GM23338 (cell line): ENCODE results near the gene NARS2. TPM values are rescaled to one million over a fixed set of nuclear protein-coding genes. Genes with fewer than 3 reads are reported as not detected.

ENCODE experiments used
- ATAC-seq: fragments of 200-7000 bp; cut with Tn5 transposase; 3 replicates; pipeline ENCODE4 v1.9.1; 2020
- DNase-seq: peaks from one replicate; pipeline ENCODE4 v3.0.0-alpha.2; 2015; ENCODE audit warnings: low spot score
- H2AFZ ChIP-seq: fragments of 200-600 bp; sonication (generic); 2 replicates; pipeline ENCODE4 v1.8.0; 2016; ENCODE audit warnings: antibody characterized with exemption, mild to moderate bottlenecking, moderate library complexity
- H3F3A ChIP-seq: fragments of 200-600 bp; sonication (generic); replicated peaks from 2 replicates; pipeline ENCODE4 v1.8.0; 2017; ENCODE audit warnings: antibody characterized with exemption, mixed run types, low read depth
- H3K27ac ChIP-seq: fragments of 200-600 bp; sonication (generic); 2 replicates; pipeline ENCODE4 v1.6.1; 2016; ENCODE audit warnings: low read depth
- H3K27me3 ChIP-seq: fragments of 200-600 bp; sonication (generic); 2 replicates; pipeline ENCODE4 v1.8.0; 2016; ENCODE audit warnings: mild to moderate bottlenecking, mixed run types, moderate library complexity; ENCODE audit not compliant: insufficient read depth
- H3K36me3 ChIP-seq: fragments of 200-600 bp; sonication (generic); 2 replicates; pipeline ENCODE4 v1.8.0; 2016; ENCODE audit warnings: mild to moderate bottlenecking; ENCODE audit not compliant: insufficient read depth
- H3K4me1 ChIP-seq: fragments of 200-600 bp; sonication (generic); 2 replicates; pipeline ENCODE4 v1.8.0; 2016; ENCODE audit warnings: mild to moderate bottlenecking, moderate library complexity; ENCODE audit not compliant: insufficient read depth
- H3K4me2 ChIP-seq: fragments of 200-600 bp; sonication (generic); 2 replicates; pipeline ENCODE4 v1.7.1; 2017; ENCODE audit warnings: mixed run types
- H3K4me3 ChIP-seq: fragments of 200-600 bp; sonication (generic); 2 replicates; pipeline ENCODE4 v1.6.1; 2016; ENCODE audit warnings: mixed run types
- H3K79me2 ChIP-seq: fragments of 200-600 bp; sonication (generic); replicated peaks from 2 replicates; pipeline ENCODE4 v1.8.0; 2017; ENCODE audit warnings: mild to moderate bottlenecking; ENCODE audit not compliant: insufficient read depth
- H3K9me2 ChIP-seq: fragments of 200-600 bp; sonication (generic); 2 replicates; pipeline ENCODE4 v1.8.0; 2017; ENCODE audit not compliant: insufficient read depth
- H4K20me1 ChIP-seq: fragments of 200-600 bp; sonication (generic); replicated peaks from 2 replicates; pipeline ENCODE4 v1.8.0; 2017; ENCODE audit warnings: mild to moderate bottlenecking; ENCODE audit not compliant: insufficient read depth
- H3K27ac Mint-ChIP-seq: 2 replicates; pipeline ENCODE4 v1.8.0; 2020; ENCODE audit warnings: inconsistent platforms, mild to moderate bottlenecking, moderate library complexity, mixed read lengths
- H3K27me3 Mint-ChIP-seq: 3 replicates; pipeline ENCODE4 v1.8.0; 2022; ENCODE audit warnings: low read depth, mild to moderate bottlenecking, moderate library complexity, mixed read lengths, inconsistent platforms; ENCODE audit not compliant: insufficient read depth, poor library complexity
- H3K36me3 Mint-ChIP-seq: 3 replicates; pipeline ENCODE4 v1.8.0; 2021; ENCODE audit warnings: low read depth, mild to moderate bottlenecking, inconsistent platforms, moderate library complexity, mixed read lengths
- H3K4me1 Mint-ChIP-seq: 3 replicates; pipeline ENCODE4 v1.8.0; 2020; ENCODE audit warnings: mild to moderate bottlenecking, inconsistent platforms, mixed read lengths
- H3K4me3 Mint-ChIP-seq: 3 replicates; pipeline ENCODE4 v1.8.0; 2021; ENCODE audit warnings: moderate library complexity, mild to moderate bottlenecking, inconsistent platforms, mixed read lengths
- H3K9me3 Mint-ChIP-seq: 3 replicates; pipeline ENCODE4 v1.8.0; 2020; ENCODE audit warnings: moderate library complexity, mild to moderate bottlenecking, inconsistent platforms, mixed read lengths
- CREB1 ChIP-seq: fragments of 250-450 bp; sonication (Bioruptor Pico); IDR thresholded peaks from 2 replicates; pipeline ENCODE4 v1.5.0; 2020; ENCODE audit warnings: low read depth, mild to moderate bottlenecking, moderate library complexity
- CTCF ChIP-seq, 2 experiments: fragments of 200-600 bp in 1 of 2; sonication (generic) in 1 of 2; conservative IDR thresholded peaks; 2 replicates each; pipeline versions ENCODE4 v1.5.1 to v1.6.1; 2016 to 2017; ENCODE audit warnings: antibody characterized with exemption in 2 of 2, low read depth in 2 of 2, mild to moderate bottlenecking in 2 of 2, moderate library complexity in 1 of 2
- ETS1 ChIP-seq: IDR thresholded peaks from 2 replicates; pipeline ENCODE4 v1.6.1; 2016; ENCODE audit warnings: antibody characterized with exemption
- EZH2 ChIP-seq: fragments of 200-600 bp; sonication (generic); IDR thresholded peaks from one replicate; pipeline ENCODE4 v1.8.0; 2017; ENCODE audit warnings: antibody characterized with exemption, mild to moderate bottlenecking, low read depth; ENCODE audit not compliant: unreplicated experiment
- EZH2phosphoT487 ChIP-seq: fragments of 200-600 bp; sonication (generic); IDR thresholded peaks from one replicate; pipeline ENCODE4 v1.8.1; 2018; ENCODE audit warnings: antibody characterized with exemption; ENCODE audit not compliant: unreplicated experiment
- JUNB ChIP-seq: IDR thresholded peaks from one replicate; pipeline ENCODE4 v1.6.1; 2016; ENCODE audit warnings: antibody characterized with exemption; ENCODE audit not compliant: unreplicated experiment
- NANOG ChIP-seq: IDR thresholded peaks from 2 replicates; pipeline ENCODE4 v1.6.1; 2016; ENCODE audit warnings: antibody characterized with exemption, borderline replicate concordance
- POLR2AphosphoS5 ChIP-seq: IDR thresholded peaks from 2 replicates; pipeline ENCODE4 v1.6.1; 2016; ENCODE audit warnings: antibody characterized with exemption, low read depth
- REST ChIP-seq: IDR thresholded peaks from one replicate; pipeline ENCODE4 v1.6.1; 2018; ENCODE audit warnings: antibody characterized with exemption; ENCODE audit not compliant: unreplicated experiment
- STAT1 ChIP-seq: IDR thresholded peaks from one replicate; pipeline ENCODE4 v1.6.1; 2016; ENCODE audit warnings: antibody characterized with exemption; ENCODE audit not compliant: unreplicated experiment
- ZNF114 ChIP-seq: fragments of 250-450 bp; sonication (Bioruptor Pico); IDR thresholded peaks from 2 replicates; pipeline ENCODE4 v1.5.0; 2020; ENCODE audit warnings: mild to moderate bottlenecking, moderate library complexity
- ZNF331 ChIP-seq: fragments of 250-450 bp; sonication (Bioruptor Pico); IDR thresholded peaks from 2 replicates; pipeline ENCODE4 v1.5.0; 2020; ENCODE audit warnings: low read depth, mild to moderate bottlenecking, moderate library complexity
- ZNF462 ChIP-seq: fragments of 250-450 bp; sonication (Bioruptor Pico); IDR thresholded peaks from 2 replicates; pipeline ENCODE4 v1.5.0; 2020; ENCODE audit warnings: mild to moderate bottlenecking, moderate library complexity
- polyA plus RNA-seq: library from polyadenylated mRNA; unstranded; fragments of >200 nt; fragmentation: Nextera tagmentation; extraction: Ambion mirVana; gene quantifications from 2 replicates; pipeline ENCODE4 v1.2.1, GENCODE V29; 2016
- total RNA-seq: library from RNA; depleted of rRNA; stranded (reverse); fragments of >200 nt; shearing (Covaris generic); gene quantifications from 2 replicates; pipeline ENCODE4 v1.2.3, GENCODE V29; 2014

NARS2 gene
- total and polyA plus RNA-seq, 2 experiments from 2014 or later = 45.7 to 62.0 TPM

- Mint-ChIP-seq H3K4me3 (peak overlapping the region; percentile 98), H3K36me3 (peaks cover 14% of the 10 kb centered on the region), H3K4me1 (peaks cover 27% of the 10 kb centered on the region), H3K27ac (no peak overlapping the region), H3K9me3 (no peaks in the 10 kb centered on the region), H3K27me3 (peaks cover 2% of the 10 kb centered on the region)
- peak overlapping the region; percentile 85 for H3K4me2 ChIP-seq
- peaks cover 12% of the 10 kb centered on the region for H3K36me3 ChIP-seq
- no peak overlapping the region for H3K27ac ChIP-seq
- H3K4me1 ChIP-seq = peaks cover 35% of the 10 kb centered on the region
- no peaks in the 10 kb centered on the region for H3K9me2 ChIP-seq
- no peaks in the 10 kb centered on the region for H4K20me1 ChIP-seq
- TF ChIP-seq CTCF (conservative IDR thresholded peaks at IDR 0.05; ENCODE audit: low read depth in 2 of 2) = no peak
- no peak for TF ChIP-seq REST
- TF ChIP-seq ZNF462 (CRISPR knock-in tag) = no peak
- no peak for TF ChIP-seq CREB1 (CRISPR knock-in tag)
- TF ChIP-seq ZNF114 (CRISPR knock-in tag) = no peak
- no peak for TF ChIP-seq EZH2
- TF ChIP-seq ETS1 = no peak
- TF ChIP-seq JUNB = no peak
- TF ChIP-seq EZH2phosphoT487 = no peak
- no peak for TF ChIP-seq POLR2AphosphoS5
- TF ChIP-seq STAT1 = no peak
- TF ChIP-seq NANOG = no peak
- TF ChIP-seq ZNF331 (CRISPR knock-in tag) = no peak
- H2AFZ ChIP-seq = no peak overlapping the region; the same call in 1 of the 2 replicates
- H3F3A ChIP-seq = 0 out of 2 replicates have a peak, but pooled peaks cover 4% of the 10 kb centered on the region
- ATAC-seq (no peak), DNase-seq (peak; percentile 11)
- H3K79me2 ChIP-seq = peaks cover 34% of the 10 kb centered on the region
- H3K4me3 ChIP-seq = peak overlapping the region; percentile 70
- H3K27me3 ChIP-seq = no peaks in the 10 kb centered on the region
Measured at GRCh38 chr11:78573681-78574080, 983 bp downstream of the NARS2 start.
